ENCODE measurements around the gene HAP1. TPM values are rescaled to one million over a fixed set of nuclear protein-coding genes. Genes with fewer than 3 reads are reported as not detected.
"Not testable (repeated sequence)": the region's sequence is repeated elsewhere in the genome, so short reads cannot be mapped to it uniquely, and the experiment has no call there.

Gene HAP1
- total RNA-seq, 1 donor from 2014 or later, result not detected

DNA sequence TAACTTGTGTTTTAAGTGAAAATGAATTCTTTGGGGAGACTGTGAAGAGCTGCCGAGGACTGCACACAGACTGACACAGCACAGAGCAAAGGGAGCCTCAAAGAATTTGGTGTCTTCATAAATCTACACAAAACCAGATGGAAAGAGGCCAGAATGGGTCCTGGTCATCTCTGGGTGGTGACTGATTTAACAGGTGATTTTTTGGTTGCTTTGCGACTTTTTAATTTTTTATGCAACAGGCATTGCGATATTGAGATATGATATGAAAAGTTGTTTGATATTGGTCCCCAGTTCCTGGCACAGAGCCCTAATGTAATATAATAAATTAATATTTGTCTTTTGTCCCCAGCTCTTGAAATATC lies 58.4 kb downstream of the HAP1 start:
- Histone ChIP-seq H3K9ac (ENCODE audit: low read depth in 1 of 3, low read length in 3 of 3) (no peak overlapping the region), H3K27ac (ENCODE audit: low read depth, low read length) (no peak overlapping the region), H3K4me1 (ENCODE audit: control insufficient read depth in 3 of 3, insufficient read depth in 3 of 3, low read length in 3 of 3) (no peaks in the 10 kb centered on the region), H3K9me3 (ENCODE audit: control insufficient read depth in 3 of 3, low read length in 3 of 3) (no peaks in the 10 kb centered on the region), H3K27me3 (ENCODE audit: control insufficient read depth in 3 of 3, insufficient read depth in 3 of 3, low read length in 3 of 3) (peaks cover 0 to 7% (median 3%) of the 10 kb centered on the region in 3 donors), H3K36me3 (ENCODE audit: control insufficient read depth in 3 of 3, insufficient read depth in 3 of 3, low read length in 3 of 3) (no peaks in the 10 kb centered on the region), H3K4me3 (ENCODE audit: low read length in 3 of 3) (no peak overlapping the region)

DNA sequence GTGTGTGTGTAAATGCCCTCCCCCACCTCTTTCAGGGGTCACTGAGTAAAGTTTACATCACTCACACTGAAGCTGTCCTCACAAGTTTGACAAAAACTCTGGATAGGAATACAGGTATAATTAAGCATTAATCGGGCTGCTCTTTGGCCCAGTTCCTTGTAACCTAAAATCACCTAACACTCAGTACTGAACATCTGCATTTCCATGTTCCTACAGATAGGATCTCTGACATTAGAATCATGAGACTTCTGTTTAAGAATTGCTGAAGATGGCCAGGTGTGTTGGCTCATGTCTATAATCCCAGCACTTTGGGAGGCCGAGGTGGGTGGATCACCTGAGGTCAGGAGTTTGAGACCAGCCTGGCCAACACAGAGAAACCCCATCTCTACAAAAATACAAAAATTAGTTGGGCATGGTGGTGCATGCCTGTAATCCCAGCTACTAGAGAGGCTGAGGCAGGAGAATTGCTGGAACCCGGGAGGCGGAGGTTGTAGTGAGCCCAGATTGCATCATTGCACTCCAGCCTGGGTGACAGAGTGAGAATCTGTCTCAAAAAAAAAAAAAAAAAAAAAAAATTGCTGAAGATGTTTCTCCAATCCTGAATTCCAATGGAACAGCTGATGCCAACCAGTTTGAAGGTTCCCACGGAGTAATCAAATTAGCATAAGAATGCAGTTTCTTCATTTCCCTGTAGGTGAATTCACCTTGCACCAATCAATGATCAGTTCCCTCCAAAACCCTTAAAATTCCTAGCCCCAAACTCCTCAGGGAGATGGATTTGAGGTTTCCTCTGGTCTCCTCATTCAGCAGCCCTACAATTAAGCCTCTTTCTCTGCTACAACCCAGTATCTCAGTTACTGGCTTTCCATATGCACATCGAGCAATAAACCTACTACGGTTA lies 59.0 kb downstream of the HAP1 start:
- not testable (repeated sequence) for H3K9ac ChIP-seq (ENCODE audit: low read depth in 1 of 3, low read length in 3 of 3); H3K27ac ChIP-seq (ENCODE audit: low read depth, low read length); H3K36me3 ChIP-seq (ENCODE audit: control insufficient read depth in 3 of 3, insufficient read depth in 3 of 3, low read length in 3 of 3); H3K9me3 ChIP-seq (ENCODE audit: control insufficient read depth in 3 of 3, low read length in 3 of 3); H3K4me1 ChIP-seq (ENCODE audit: control insufficient read depth in 3 of 3, insufficient read depth in 3 of 3, low read length in 3 of 3); H3K27me3 ChIP-seq (ENCODE audit: control insufficient read depth in 3 of 3, insufficient read depth in 3 of 3, low read length in 3 of 3); H3K4me3 ChIP-seq (ENCODE audit: low read length in 3 of 3)

Small RNA genes within 50 kb of the gene (small RNA-seq; reads per million reads assigned to genes)
- gene RN7SL399P, result not detected
- gene RNA5SP442, result not detected

Other genes with a start within 250 kb of the HAP1 start
- not detected for gene KRT36, start 244.7 kb downstream of the HAP1 start, total RNA-seq
- gene KRT13, start 229.0 kb downstream of the HAP1 start, total RNA-seq, result not detected
- not detected for gene KRT15, start 215.8 kb downstream of the HAP1 start, total RNA-seq
- gene KRT19, start 206.3 kb downstream of the HAP1 start, total RNA-seq, result not detected
- not detected for gene KRT9, start 162.6 kb downstream of the HAP1 start, total RNA-seq
- 1.0 TPM for gene KRT14, start 147.7 kb downstream of the HAP1 start, total RNA-seq
- 0.52 TPM for gene KRT16, start 121.9 kb downstream of the HAP1 start, total RNA-seq
- 2.1 TPM for gene KRT17, start 110.1 kb downstream of the HAP1 start, total RNA-seq
- gene EIF1, start 45.8 kb downstream of the HAP1 start, total RNA-seq, result 100 TPM
- gene GAST, start 22.3 kb downstream of the HAP1 start, total RNA-seq, result not detected
- 24.5 TPM for gene JUP, start 52.1 kb upstream of the HAP1 start, total RNA-seq
- gene P3H4, start 77.3 kb upstream of the HAP1 start, total RNA-seq, result 31.8 TPM
- gene FKBP10, start 78.4 kb upstream of the HAP1 start, total RNA-seq, result 76.2 TPM
- gene NT5C3B, start 101.6 kb upstream of the HAP1 start, total RNA-seq, result 32.4 TPM
- gene KLHL10, start 103.2 kb upstream of the HAP1 start, total RNA-seq, result not detected
- 19.3 TPM for gene KLHL11, start 130.8 kb upstream of the HAP1 start, total RNA-seq
- gene ACLY, start 184.3 kb upstream of the HAP1 start, total RNA-seq, result 49.1 TPM
- 1.0 TPM for gene ODAD4, start 196.0 kb upstream of the HAP1 start, total RNA-seq
- gene CNP, start 232.2 kb upstream of the HAP1 start, total RNA-seq, result 25.1 TPM

All from skeletal muscle tissue (tissue), 5 donors.